ENCODE data around the gene TPCN2. TPM values are rescaled to one million over a fixed set of nuclear protein-coding genes. Genes with fewer than 3 reads are reported as not detected.

Gene TPCN2
- total RNA-seq, 1 experiment from 2014 or later, result 3.2 TPM

DNA sequence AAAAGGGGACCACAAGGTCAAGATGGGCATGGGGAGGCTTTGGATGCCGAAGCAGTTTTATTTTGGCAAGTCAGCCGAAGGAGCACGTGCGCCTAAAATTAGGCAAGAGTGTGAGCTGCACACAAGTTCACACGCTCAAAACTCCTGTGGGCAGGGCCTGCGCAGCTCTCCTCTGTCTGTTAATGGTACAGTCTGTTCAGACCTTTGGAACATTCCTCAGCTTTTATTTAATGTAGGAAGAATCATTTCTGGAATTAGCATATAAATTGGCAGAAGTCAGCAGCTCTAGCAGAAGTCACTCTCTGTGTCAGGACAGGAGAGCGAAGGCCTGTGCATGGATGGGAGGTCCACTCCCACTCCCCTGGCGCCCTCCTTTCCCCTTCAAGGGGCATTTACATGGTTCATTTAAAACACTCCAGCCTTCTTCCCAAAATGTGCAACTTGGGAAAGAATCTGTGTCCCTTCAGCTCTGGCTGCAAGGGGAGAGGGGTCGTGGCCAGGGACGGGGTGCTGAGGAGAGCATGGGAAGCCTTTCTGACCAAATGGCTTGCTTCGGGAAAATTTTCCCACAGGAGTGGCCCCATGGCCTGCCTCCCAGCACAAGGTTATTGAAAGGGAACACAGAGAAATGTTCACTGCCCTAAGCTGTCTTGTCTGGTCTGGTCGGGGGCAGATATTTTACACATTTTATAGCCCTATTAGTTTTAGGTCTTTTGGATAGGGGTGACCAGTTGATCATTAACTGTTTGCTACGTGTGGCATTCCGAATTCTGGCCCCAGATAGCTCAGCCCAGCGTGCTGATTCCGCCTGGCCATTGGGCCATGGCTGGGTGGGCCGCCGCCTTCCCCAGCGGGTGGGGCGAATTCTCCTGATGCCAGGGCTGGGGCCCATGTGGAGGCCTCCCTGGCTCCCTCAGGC, 63.2 kb downstream of the TPCN2 start:
- DNase-seq (ENCODE audit: low read depth), result no peak

DNA sequence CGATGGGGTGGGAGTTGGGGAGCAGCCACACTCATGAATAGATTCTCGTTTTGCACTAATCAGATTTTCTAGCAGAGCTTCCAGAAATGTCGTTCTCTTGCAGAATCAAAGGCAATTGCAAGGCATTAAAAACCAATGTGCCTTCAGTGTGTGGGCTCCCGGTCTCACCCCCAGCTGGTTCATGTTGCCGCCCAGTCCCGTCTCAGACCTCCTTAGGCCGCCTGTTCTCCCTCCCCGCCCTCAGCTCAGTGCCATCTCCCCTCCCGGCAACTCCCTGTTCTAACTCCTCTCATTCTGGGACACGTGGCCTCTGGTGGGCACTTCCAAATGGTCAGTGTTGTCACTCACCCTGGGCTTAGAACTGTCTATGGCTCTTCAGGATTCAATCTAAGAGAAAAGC, 64.5 kb downstream of the TPCN2 start:
- no peak for DNase-seq (ENCODE audit: low read depth)

DNA sequence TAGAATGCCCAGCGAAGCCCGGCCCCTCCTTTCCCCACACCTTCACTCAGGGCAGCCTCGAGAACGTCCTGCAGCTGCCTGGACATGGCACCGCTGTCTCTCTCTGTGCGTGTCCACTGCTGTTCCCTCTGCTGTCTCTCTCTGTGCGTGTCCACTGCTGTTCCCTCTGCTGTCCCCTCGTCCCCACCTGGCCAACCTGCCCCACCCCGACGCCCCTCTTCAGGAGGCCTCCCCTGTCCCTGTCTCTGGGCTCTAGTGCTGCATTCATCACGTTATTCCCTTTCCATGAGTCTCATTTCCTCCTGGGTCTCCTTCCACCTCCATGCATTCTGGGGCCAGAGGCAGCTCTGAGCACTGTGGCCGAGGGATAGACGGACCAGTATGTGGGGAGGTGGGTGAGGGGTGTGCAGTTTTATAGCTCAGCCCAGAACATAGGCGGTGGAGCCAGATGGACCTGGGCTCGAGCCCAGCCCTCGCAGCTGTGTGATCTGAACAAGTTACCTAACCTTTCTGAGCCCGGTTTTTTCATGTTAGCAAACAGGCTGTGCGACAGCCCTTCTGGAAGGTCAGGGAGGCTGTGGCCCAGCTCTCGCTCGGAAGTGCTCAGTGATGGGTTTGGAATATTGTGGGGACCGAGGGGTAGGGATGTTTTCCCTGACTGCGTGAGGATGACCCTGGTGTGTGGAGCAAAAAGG, 65.1 kb downstream of the TPCN2 start:
- no peak for DNase-seq (ENCODE audit: low read depth)

DNA sequence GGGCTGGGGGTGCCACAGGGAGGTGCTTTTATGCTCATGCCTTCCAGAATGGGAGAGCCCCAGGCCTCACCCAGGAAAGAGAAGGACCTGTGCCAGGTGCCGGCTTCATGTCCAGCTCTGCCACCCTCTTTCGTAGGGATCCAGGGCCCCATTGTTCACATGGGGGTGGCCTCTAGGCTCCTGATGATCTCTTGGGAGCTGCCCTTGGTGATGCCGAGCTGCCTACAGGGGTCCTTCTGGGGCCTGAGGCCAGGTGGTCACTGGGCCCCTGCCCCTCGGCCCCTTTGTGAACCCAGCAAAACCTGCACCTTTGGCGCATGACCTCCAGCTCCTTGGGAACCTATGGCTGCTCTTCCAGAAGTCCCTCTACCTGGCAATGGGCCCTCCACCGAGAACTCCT, 65.6 kb downstream of the TPCN2 start:
- DNase-seq (ENCODE audit: low read depth), result no peak

DNA sequence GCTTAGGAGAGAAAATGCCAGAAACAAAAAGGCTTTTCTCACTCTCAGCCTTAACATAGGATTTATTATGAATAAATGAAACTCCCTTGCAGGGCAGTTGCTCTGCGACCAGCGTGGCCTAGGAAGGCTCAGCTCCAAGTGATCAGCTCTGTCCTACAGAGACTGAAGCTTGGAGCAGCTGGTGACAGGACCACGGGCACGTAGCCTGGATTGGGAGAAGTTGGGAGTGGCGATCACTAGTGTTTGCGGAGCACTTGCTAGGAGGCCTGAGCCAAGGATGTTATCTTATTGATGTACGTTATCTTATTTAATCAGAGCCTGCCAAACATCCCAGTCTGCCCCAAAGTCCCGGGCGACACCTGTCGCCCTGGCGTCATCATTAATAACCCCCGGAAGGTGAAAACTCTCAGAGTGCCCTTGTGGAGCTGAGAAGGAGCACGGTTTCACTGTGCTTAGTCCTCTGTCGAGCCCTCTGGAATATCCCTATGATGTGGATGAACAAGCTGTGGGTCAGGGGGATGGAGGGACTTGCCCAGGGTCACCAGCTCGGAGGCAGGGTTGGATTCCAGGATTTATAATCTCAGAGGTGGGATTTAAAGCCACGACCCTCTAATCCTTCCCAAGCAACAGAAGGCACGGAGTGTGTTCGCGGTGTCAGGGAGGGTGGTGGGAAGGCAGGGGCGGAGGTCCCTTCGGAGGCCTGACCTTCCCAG, 66.2 kb downstream of the TPCN2 start:
- no peak for DNase-seq (ENCODE audit: low read depth)

DNA sequence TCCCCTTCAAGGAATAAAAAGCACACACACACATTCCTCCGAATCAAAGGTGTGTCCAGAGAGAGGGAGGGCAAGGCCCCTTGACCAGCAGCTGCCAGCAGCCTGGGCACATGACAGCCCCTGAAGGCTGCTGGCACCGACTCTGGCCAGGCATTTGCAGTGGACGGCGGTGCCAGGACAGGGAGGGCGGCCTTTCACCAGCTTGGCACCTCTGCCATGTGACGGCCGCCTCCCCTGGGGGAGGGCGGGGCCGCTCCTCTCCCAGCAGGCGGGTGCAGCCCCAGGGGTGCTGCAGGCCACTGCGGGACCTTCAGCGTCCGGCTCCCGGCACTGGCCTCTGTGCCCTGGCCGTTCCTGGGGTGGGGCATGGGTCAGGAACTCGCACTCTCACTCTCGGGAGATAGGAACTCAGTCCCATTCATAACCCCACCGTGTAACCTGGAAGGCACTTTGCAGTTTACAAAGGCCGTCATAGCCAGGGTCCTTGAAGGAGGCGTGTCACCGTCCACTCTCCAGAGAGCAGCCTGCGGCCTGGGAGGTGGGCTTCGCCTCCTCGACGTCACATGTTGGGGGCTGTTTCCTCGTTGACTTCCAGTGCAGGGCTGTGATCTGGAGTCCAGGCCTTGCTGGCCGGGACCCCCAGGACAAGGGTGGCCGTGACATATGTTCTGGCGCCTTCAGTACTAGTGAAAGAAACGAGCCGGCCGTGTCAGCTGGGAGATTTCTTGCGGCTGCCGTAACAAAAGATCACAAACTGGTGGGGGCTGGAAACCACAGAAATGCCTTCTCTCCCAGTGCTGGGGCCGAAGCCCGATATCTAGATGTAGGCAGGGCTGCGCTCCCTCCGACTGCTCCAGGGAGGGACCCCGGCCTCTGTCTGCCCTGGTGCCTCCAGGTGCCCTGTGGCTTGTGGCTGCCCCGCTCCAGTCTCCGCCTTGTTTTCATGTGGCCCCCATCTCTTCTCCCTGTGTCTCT, 67.1 kb downstream of the TPCN2 start:
- DNase-seq (ENCODE audit: low read depth), result no peak

DNA sequence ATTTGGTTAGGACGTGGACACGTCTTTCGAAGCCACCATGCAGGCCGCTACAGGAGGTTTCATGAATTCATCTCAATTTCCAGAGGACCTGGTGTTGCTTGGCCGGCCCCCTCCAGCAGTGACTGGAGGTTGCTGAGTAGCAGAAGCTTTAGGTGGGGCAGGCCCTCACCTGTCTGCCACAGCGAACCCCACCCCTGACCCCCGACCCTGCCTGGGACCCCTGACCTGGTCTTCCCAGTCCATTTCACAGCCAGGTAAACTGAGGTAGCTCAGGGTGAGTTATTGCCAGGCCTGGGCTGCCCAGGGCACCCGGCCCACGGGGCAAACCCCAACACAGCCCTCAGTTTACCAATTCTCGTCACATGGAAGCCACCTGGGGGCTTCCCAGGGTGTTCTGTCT, 67.9 kb downstream of the TPCN2 start:
- no peak for DNase-seq (ENCODE audit: low read depth)

DNA sequence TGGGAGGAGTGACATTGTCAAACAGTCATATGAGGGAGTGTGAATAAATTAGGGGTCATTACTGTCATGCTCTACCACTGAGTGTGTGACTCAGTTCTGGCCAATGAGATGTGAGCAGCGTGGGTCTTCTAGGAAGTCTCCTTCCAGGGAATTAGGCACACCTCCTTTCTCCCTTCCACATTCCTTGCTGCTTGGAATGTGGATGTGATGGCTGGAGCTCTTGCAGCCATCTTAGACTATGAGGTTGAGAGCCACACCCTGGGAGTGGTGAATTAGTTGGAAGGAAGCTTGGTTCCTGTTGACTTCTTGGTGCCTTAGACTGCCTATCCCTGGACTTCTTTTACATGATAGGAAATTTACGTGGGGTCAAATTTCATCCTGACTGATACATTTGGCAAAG, 70.5 kb downstream of the TPCN2 start:
- DNase-seq (ENCODE audit: low read depth), result no peak

DNA sequence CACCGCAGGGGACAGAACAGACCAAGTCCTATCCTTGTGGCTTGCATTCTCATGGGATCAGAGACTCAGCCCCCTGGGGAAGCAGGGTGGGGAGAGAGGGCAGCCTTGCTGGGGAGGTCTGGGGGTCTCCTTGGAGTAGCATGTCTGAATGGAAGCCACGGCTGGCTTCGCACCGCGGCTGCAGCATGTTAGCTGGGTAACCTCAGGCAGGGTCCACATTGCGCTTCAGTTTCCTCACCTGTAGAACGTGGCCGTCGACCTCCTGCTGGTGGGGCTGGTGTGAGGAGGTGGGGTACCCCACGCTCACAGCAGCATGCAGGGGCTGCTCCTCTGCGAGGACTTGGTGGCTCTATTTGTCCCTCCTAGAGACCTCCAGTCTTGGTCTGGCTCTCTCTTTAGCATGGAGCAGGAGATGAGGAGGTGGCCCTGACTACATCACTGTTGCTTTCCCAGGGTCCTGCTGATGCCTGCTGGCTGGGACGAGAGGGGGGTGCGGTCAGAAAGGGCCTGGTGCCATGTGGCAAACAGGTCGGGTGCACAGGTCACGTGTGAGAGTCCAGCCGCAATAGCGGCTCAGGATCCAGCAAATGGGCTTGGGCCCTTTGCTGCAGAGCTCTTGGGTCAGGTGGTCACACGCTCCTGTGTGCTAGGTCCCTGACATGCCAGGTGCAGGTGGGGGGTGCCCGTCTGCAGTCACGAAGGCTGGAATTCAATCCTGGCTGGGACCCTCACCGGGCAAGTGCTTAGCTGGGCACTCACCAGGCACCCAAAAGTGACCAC, 71.6 kb downstream of the TPCN2 start:
- no peak for DNase-seq (ENCODE audit: low read depth)

DNA sequence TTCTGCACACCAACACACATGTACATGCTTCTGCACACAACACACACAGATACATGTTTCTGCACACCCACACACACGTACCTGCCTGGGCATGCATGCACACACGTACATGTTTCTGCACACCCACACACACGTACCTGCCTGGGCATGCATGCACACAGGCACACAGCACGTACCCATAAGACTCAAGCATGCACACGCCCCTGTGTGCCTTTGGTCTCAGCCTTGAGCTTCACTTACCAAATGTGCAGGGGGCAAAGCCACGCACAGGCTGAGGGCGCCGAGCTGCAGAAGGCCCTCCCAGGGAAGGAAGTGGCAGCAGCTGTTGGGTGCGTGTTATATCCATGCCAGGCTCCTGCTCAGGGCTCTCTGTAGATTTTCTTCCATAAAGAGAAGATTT, 72.3 kb downstream of the TPCN2 start:
- DNase-seq (ENCODE audit: low read depth), result no peak

DNA sequence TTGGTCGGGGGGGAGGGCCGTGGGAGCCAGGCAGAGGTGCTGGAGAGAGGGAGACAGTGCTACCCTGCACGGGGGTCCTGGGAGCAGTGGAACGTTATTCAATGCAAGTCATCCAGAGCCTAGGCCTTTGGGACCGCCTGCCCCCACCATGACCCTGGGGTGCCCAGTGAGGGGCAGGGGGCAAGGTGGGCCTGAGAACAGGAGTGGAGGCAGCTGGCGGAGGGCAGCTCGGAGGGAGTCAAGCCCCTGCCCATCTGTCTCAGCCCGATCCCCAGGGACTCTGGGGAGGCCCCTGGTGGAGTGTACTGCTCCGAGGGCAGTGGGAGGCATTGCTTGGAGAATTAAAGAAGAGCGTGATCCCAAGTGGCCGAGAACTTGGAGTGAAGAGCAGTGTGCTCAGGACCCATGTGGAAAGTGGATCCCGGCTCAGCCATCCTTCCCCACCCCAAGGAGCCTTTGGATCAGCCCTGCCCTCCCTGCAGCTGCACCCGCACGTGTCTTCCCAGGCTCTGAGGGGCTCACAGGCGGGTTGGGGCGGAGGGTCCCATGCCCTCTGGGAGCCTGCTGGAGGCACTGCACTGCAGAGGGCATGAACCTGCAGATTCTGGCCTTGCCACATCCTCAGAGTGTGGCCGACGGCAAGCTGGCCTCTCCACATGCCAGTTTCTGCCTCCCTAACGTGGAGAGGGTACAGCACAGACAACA, 73.0 kb downstream of the TPCN2 start:
- DNase-seq (ENCODE audit: low read depth), result no peak

DNA sequence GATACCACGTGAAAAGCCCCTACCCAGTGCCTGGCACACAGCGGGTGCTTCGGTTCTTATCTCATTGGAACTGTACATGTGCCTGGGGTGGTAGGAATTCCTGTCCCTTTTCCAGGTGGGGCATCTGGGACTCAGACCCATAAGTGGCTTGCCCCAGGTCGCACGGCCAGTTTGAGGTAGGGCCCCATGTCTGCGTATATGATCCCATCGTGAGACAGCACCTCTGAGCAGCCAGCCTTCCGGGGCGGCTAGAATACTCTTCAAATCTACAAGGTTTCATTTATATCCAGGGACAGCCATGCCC, 73.5 kb downstream of the TPCN2 start:
- DNase-seq (ENCODE audit: low read depth), result no peak

DNA sequence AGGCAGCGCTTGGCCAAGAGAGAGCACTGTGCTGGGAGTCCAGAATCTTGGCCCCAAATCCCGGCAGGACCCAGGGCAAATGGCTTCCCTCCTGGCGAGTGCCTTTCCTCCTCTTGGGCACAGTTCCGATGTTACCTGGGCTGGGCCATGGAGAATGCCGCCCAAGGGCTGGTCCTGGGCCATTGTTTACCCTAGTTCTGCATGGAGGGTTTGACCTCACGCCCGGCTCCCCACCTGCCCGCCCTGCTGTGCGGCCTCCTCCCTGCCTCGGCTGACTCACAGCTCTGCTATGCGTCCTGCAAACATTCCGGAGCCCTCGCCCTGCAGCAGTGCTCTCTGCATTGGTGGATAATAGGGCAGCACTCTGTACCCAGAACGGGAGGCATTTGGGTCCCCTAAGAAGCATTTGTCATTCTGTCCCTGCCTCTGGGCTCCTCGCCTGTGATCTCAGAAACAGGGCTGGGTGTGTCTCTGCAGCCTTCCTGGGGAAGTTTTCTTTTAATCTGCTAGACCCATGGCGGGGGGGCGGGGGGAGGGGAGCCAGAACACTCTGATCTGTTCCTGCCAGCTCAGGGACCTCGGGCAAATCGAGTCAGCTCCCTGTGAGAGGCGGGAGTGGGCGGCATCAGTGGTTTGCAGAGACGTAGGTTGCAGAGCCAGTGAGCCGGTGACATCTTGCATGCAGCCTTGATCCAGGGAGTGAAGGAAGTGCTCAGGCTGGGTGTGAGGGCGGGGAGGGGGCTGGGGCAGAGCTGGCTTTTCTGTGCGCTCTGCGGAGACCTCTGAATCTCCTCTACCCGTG, 74.1 kb downstream of the TPCN2 start:
- peak; percentile 91 for DNase-seq (ENCODE audit: low read depth)

DNA sequence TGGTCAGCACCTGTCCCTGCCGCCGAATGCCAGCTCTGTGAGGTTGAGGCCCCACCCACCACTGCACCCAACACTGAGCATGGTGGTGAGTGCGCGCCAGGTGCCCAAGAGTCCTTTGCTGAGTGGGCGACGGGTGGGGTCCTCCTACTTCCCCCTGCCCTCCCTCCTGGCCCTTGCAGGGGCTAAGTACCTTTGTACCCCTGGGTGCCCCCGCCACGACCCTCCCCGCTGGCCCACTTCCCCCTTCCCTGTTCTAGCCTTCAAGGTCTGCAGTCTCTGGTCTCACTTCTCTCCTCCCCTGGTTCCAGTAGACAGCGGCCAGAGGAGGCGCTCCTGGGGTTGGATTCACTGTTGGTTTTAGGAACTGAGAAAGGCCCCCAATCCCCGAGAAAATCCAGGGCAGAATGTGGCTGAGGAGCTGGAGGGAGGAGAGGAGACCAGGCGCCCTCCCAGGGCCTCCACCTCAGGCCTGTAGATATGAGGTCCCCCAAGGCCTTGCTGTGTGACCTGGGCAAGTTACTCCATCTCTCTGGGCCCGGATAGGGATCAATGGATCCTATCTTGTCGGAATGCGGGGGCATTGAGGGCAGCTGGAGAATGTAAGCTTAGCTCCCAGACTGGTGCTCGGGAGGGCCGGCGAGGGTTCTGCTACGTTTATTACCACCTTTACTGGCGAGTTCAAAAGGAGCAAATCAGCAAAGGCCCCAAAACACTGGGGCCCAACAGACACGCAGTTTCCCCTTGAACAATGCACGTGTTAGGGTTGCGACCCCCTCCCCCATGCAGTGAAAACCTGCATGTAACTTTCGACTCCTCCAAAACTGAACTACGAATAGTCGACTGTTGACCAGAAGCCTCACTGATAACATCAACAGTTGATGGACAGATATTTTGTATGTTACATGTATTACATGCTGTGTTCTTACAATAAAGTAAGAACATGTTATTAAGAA, 75.1 kb downstream of the TPCN2 start:
- DNase-seq (ENCODE audit: low read depth), result no peak

DNA sequence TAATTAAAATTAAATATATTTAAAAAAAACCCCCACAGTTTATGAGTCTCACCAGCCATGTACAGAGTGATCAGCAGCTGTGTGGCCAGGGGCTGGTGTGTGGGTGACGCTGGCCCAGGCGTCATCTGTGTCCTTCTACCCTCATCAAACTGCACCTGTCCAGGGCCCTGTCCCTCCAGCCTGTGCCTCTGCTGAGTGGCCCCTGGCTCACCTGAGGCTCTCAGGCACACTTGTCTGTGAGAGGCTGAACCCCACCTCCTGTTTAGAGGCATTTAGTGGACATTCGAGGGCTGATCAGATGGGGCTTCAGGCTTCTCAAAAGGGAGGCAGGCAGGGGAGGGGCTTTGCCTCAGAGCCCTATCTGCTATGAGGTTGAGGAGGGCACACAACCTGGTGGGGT, 77.1 kb downstream of the TPCN2 start:
- no peak for DNase-seq (ENCODE audit: low read depth)

DNA sequence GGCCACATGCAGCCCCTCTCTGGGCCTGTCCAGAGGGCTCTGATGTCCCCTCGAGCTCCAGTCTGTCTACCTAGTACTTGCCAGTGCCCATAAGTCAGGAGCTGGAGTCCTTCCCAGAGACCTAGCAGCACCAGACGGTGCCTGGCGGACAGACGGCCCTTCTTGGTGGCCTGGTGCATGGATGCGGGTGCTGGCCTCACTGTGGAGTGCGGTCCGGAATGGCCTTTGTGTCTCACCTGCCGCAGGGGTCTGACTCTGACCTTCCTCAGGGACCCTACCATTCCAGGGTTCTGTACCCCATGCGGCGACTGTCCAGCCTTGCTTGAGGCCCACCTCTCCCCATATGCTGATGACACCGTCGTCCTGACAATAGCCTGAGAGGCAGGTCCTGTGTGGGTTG, 77.6 kb downstream of the TPCN2 start:
- no peak for DNase-seq (ENCODE audit: low read depth)

DNA sequence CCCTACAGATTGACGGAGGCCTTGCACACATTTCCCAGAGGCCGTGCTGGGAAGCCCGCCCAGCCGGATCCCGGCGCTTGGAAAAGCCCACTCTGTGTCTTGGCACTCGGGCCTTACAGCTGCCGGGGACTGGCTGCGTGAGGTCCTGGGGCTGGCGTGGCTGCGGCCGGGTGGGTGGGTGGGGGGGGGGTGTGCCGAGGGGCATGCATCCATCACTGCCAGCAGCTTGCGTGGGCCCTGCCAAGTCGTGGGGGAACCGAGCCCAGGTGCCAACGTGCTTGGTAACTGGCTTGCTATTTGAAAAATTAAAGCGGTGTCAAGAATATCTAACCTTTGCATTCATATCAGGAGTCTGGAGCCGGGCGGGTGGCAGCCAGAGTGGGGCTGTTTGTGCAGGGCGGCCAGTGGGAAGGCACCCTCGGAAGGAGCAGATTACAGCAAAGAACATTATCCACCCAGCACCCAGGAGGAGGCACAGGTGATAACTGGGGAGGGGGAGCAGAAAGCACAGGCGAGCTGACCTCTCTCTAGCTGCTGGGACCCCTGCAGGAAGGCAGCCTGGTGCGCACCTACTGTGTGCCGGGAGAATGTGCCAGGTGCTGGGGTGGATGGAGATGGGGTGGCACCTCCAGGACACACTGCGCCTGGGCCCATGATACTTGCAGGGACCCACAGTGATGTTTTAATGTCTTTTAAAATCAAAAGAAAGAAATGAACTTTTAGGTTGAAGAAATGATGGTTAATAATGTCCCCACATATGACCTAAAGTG, 78.5 kb downstream of the TPCN2 start:
- no peak for DNase-seq (ENCODE audit: low read depth)

Data from RPMI7951 (cell line).